ENCODE results near the gene DOK4. TPM values are rescaled to one million over a fixed set of nuclear protein-coding genes. Genes with fewer than 3 reads are reported as not detected.

DOK4 gene
- total RNA-seq, 2 experiments from 2014 or later = 6.3 to 6.4 TPM

DNA sequence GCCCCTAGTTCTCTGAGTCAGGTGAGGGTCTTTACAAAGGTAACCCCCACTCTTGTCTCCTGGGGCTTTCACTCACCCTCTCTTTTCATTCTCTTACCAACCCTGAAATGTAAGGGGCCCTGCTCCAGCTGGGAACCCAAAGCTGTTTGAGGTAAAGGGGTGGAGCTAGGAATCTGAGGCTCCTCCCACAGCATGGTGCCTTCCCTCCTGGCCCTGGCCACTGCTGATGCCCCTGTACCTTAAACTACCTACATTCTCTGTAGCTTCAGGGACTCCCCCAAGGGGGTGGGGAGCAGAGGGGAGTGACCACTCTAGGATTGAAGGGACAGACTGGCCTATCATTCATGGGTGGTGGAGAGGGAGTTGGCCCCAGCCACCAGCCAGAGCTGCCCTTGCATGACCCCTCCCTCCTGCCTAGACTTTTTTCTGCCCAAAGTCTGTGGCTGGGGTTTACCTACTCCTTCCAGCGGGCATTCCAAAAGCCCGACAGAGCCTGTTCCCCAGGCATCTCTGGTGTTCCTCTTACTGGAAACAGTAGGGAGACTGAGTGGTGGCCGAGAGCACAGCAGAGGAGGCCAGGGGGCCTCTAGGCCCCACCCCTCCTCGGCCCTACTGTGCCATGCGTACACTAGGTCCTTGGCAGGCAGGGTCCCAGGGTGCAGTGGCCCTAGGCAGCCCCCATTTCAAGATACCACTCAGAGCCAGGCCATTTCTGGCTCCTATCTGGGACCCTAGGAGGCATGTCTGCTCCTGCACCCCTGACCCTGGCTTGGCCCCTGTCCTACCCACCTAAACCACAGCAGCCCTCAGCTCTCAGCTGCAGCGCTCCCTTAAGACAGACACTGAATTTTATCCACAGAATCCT lies 9.5 kb downstream of the DOK4 start:
- Mint-ChIP-seq H3K27ac (peak overlapping the region; percentile 88), H3K4me3 (peak overlapping the region; percentile 62), H3K9me3 (no peaks in the 10 kb centered on the region), H3K4me1 (peaks cover 15% of the 10 kb centered on the region), H3K27me3 (no peaks in the 10 kb centered on the region), H3K36me3 (peaks cover 7% of the 10 kb centered on the region)
- no peak for DNase-seq
- no peak for ATAC-seq (ENCODE audit: low read depth)
- POLR2A ChIA-PET = interaction anchor here (0.8 kb wide), 1 partner anchor 54 kb away, joined by 3 read pairs; no protein-coding TSS in a partner anchor

DNA sequence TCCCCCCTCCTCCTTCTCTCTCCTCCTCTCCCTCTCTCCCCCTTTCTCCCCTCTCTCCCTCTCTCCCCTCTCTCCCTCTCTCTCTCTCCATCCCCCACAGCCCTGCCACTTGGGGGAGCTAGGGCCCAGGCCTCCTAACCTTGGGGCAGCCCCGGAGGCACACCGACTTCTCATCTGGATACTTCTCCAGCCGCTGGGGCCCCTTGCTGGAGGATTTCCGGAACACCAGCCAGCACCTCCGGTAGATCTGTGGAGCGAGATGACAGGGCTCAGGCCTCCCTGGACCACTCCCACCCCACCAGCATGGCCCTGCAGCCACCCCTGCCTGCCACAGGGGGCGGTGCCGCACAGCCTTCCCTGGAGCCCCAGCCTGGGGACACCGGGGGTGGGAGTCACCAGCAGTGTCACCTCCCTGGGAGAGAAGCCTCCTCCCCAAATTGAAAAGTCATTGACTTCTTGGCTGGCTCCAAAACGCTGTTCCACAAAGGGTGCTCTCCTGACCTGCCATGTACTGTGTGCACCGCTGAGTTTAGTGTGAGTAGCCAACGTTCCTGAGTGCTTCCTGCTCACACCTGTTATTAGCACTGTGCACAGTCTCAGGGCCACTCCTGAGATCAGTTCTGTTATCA lies 10.5 kb downstream of the DOK4 start:
- DNase-seq (peak; percentile 89), ATAC-seq (ENCODE audit: low read depth) (peak; percentile 97)
- Mint-ChIP-seq H3K4me3 (peak overlapping the region; percentile 62), H3K36me3 (peaks cover 7% of the 10 kb centered on the region), H3K27me3 (no peaks in the 10 kb centered on the region), H3K4me1 (peaks cover 15% of the 10 kb centered on the region), H3K9me3 (no peaks in the 10 kb centered on the region), H3K27ac (peak overlapping the region; percentile 88)
- POLR2A ChIA-PET = interaction anchor here (1.0 to 1.6 kb wide), 2 partner anchors 29 to 44 kb away, joined by 3 to 5 read pairs; partner anchors contain the start of genes CIAPIN1 and COQ9

DNA sequence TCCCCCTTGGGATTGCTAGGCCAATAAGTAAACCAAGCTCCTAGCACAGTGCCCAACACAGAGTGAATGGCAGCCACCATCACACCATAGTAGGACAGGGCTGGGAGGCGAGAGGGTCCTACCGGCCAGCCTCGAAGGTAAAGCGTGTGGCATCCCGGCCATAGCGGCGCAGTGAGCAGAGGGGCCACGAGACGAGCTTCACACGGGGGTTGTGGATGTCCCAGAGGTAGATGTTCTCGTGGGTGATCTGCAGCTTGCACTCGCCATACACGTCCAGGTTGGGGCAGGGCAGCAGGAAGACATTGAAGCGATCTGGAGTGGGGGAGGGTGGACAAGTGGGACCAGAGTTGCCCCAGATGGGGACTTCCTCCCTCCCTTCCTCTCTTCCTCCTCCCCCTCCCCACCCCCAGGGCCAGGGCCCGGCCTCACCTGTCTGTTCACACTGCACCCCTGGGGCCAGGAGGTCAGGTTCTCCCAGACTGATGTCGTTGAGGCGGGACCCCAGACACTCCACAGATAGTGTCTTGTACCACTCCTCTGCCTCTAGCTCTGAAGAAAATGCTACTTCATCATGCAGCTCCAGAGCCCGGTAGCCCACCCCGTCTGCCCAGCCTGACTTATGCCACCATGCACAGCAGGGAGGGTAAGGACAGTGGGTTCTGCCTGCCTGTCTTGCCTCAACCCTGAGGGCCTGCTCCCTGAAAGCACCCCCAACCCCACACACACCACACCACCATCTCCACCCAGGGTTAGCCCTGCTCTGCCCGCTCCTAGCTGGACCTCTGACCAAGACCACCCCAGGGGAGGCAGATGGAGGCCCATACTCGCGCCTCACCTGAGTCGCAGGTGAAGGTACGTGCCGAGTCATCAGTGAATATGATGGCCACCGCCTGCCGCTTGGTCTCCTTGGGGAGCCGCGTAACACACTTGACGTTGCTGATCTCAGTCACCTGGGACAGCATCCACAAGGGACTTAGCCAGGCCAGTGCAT lies 11.3 kb downstream of the DOK4 start:
- ATAC-seq (ENCODE audit: low read depth) = no peak

DNA sequence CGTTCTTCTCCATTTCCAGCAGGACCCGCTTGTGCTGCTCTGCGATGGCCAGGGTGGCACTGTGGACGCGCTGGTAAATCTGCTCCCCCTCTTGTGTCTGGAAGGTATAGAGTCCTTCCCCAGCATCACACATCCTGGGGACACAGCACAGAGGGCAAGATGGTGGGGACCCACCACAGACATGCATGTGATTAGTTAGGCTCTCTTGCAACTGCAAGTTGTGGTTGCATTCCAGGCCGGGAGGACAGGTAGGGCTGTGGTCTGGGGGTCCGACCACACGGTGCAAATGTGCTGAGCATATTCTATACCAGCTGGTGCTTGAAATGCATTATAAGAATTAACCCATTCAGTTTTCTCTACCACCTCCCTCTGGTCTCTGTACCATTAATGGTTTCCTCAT lies 12.4 kb downstream of the DOK4 start:
- ATAC-seq (ENCODE audit: low read depth) = no peak

More for the DNA sequence above, 11.3 kb downstream of the DOK4 start:
- no peaks in the 10 kb centered on the region for H3K9me3 Mint-ChIP-seq
- POLR2A ChIA-PET = interaction anchor here (1.0 to 1.6 kb wide), 4 partner anchors 13 to 57 kb away, joined by 3 to 5 read pairs (median 3); partner anchors contain the start of genes CIAPIN1, COQ9 and POLR2C
- peaks cover 9% of the 10 kb centered on the region for H3K36me3 Mint-ChIP-seq
- no peak for DNase-seq
- H3K4me3 Mint-ChIP-seq = no peak overlapping the region
- H3K4me1 Mint-ChIP-seq = peaks cover 15% of the 10 kb centered on the region
- no peaks in the 10 kb centered on the region for H3K27me3 Mint-ChIP-seq
- peak overlapping the region; percentile 88 for H3K27ac Mint-ChIP-seq

DNA sequence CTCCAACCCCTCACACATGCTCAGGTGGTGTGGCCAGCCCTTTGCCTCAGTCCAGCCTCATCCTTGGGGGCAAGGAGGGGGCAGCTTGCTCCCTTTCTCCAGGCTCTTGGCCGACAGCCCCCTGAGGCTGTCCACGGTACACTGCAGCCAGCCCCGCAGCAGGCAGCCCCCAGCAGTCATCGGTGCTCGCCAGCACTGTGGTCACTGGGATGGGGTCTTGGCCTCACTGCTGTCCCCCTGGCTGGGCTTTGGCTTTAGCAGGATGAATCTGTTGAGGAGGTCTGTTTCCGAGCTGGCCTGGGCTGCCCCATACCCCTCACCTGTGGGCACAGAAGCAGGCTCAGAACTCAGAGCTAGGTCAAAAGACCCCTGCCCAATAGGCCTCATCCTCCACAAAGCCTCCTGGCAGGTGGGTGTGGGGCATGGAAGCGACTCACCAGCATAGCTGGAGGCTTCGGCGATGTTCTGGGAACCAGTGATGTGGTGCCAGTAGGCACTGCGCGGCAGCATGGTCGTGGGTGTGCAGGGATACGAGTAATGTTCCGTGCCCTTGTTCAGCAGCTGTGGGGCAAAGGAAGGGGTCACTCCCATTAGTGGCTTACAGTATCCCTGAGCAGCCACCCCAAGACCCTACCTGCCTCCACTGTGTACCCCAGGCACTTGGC lies 13.0 kb downstream of the DOK4 start:
- POLR2A ChIA-PET = interaction anchor here (1.6 to 1.9 kb wide), 3 partner anchors 11 to 59 kb away, joined by 3 to 5 read pairs (median 4); partner anchors contain the start of genes CIAPIN1, COQ9 and POLR2C

More for the DNA sequence above, 12.4 kb downstream of the DOK4 start:
- Mint-ChIP-seq H3K4me1 (peaks cover 15% of the 10 kb centered on the region), H3K27me3 (no peaks in the 10 kb centered on the region), H3K36me3 (peaks cover 11% of the 10 kb centered on the region), H3K27ac (no peak overlapping the region), H3K9me3 (no peaks in the 10 kb centered on the region), H3K4me3 (no peak overlapping the region)
- DNase-seq = no peak
- POLR2A ChIA-PET = interaction anchor here (1.1 to 1.6 kb wide), 3 partner anchors 12 to 58 kb away, joined by 3 to 4 read pairs (median 3); partner anchors contain the start of genes CIAPIN1, COQ9 and POLR2C

DNA sequence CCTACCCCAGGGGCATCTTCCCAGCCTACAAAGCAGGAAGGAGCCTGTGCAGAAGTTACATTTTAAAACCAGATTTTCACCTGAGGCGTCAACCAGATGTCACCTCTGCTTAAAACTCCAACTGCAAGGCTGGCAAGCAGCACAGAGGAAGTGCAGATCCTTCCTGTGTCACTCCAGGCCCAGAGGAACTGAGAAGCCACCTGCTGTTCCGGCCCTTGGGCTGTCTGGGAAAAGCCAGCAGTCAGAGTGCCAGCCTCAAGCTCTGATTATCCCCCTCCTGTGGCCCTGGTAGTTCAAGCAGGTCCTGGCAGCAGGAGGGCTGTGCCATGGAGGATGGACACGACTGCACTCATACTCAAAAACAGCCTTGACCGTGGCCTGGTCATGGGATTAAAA lies 13.6 kb downstream of the DOK4 start:
- Mint-ChIP-seq H3K4me3 (no peak overlapping the region), H3K27me3 (no peaks in the 10 kb centered on the region), H3K4me1 (peaks cover 15% of the 10 kb centered on the region), H3K9me3 (no peaks in the 10 kb centered on the region), H3K27ac (peak overlapping the region; percentile 42), H3K36me3 (peaks cover 11% of the 10 kb centered on the region)
- ATAC-seq (ENCODE audit: low read depth) = no peak
- POLR2A ChIA-PET = interaction anchor here (1.6 to 1.9 kb wide), 2 partner anchors 10 to 26 kb away, joined by 4 to 5 read pairs; partner anchors contain the start of genes CIAPIN1, COQ9 and POLR2C
- no peak for DNase-seq

More for the DNA sequence above, 13.0 kb downstream of the DOK4 start:
- H3K4me3 Mint-ChIP-seq = no peak overlapping the region
- H3K27me3 Mint-ChIP-seq = no peaks in the 10 kb centered on the region
- no peak for DNase-seq
- no peak for ATAC-seq (ENCODE audit: low read depth)
- H3K4me1 Mint-ChIP-seq = peaks cover 15% of the 10 kb centered on the region
- no peaks in the 10 kb centered on the region for H3K9me3 Mint-ChIP-seq
- H3K36me3 Mint-ChIP-seq = peaks cover 9% of the 10 kb centered on the region
- no peak overlapping the region for H3K27ac Mint-ChIP-seq

DNA sequence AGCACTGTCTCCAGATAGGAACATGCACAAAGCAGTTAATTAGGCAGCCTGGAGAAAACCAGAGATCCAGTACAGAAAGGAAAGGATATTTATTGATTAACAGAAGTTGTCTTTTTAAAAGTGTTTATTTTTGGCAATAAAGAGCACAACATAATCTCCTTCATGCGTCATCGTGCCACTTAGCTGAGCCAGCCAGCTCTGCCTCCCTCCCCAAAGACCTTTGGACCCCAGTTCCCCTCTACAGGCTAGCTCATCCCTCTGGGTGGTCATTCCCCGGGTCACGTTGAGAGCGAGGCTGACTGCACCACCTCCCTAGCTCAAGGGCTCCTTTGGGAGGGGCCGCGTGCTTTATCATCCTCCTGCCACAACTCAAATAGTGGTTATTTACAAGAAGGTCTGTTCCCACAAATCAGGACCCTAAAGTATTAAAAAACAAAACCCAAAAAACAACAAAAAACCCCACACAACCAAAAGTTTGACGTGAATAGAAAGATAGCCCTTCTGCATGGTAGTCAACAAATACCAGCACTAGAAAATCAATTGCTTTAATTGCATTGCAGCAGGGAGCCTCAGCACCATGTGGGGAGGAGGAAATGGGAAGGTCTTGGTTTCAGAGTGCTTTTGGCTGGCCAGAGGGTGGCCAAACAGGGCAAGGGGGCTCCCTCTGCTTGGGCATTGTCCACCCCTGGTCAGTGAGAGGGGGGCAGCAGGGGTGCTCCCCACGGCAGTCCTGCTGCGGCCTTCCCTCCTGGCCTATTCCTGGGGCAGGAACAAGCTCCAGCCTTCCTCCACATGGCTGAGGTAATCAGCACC lies 14.2 kb downstream of the DOK4 start:
- POLR2A ChIA-PET = interaction anchor here (1.9 kb wide), 1 partner anchor 10 kb away, joined by 5 read pairs; the partner anchor contains the start of gene POLR2C
- Mint-ChIP-seq H3K4me3 (no peak overlapping the region), H3K27ac (peak overlapping the region; percentile 68), H3K4me1 (peaks cover 13% of the 10 kb centered on the region), H3K36me3 (peaks cover 12% of the 10 kb centered on the region), H3K27me3 (no peaks in the 10 kb centered on the region), H3K9me3 (no peaks in the 10 kb centered on the region)
- ATAC-seq (ENCODE audit: low read depth) (no peak), DNase-seq (no peak)

DNA sequence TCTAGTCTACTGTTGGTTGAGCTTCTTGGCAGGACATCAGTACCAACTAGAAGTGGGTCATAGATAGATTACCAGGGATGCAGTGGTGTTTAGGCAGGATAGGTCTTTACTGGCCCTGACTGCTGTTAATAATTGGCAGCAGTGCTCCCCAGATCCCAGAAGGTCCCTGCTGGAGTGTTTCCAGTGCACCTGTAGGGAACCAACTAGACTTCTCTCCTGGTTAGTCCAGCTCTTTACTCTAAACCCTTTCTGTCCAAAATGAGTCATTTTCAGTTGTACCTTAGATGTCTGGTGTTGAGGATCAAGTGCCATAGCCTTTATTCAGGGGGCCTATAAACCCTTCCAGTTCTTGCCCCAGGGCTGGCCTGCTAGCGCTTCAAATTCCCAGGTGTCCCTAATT lies 15.1 kb downstream of the DOK4 start:
- Mint-ChIP-seq H3K9me3 (no peaks in the 10 kb centered on the region), H3K27me3 (no peaks in the 10 kb centered on the region), H3K4me3 (no peak overlapping the region), H3K4me1 (peaks cover 8% of the 10 kb centered on the region), H3K27ac (no peak overlapping the region), H3K36me3 (peaks cover 12% of the 10 kb centered on the region)
- no peak for DNase-seq
- ATAC-seq (ENCODE audit: low read depth) = no peak
- POLR2A ChIA-PET = interaction anchor here (1.2 kb wide), 1 partner anchor 24 kb away, joined by 3 read pairs; the partner anchor contains the start of genes CIAPIN1 and COQ9

DNA sequence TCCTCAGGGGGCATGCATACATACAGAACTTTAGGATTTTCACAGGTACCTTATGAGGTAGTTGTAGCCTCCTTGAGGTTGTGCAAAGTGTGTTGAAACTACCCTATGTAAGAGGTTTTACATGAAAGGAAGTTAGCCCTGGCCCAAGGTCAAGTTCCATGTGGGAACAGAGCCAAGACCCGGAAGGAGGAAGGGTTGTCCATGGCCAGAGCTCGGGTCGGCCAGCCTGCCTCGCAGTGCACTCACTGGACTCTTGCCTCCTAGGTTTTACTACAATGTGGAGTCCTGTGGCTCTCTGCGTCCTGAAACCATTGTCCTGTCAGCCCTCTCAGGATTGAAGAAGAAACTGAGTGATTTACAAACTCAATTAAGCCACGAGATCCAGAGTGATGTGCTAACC lies 15.6 kb downstream of the DOK4 start:
- H3K4me3 Mint-ChIP-seq = no peak overlapping the region
- no peaks in the 10 kb centered on the region for H3K27me3 Mint-ChIP-seq
- no peak overlapping the region for H3K27ac Mint-ChIP-seq
- peaks cover 12% of the 10 kb centered on the region for H3K36me3 Mint-ChIP-seq
- H3K4me1 Mint-ChIP-seq = peaks cover 6% of the 10 kb centered on the region
- DNase-seq (no peak), ATAC-seq (ENCODE audit: low read depth) (no peak)
- H3K9me3 Mint-ChIP-seq = no peaks in the 10 kb centered on the region
- POLR2A ChIA-PET = interaction anchor here (1.2 kb wide), 1 partner anchor 23 kb away, joined by 3 read pairs; the partner anchor contains the start of genes CIAPIN1 and COQ9

DNA sequence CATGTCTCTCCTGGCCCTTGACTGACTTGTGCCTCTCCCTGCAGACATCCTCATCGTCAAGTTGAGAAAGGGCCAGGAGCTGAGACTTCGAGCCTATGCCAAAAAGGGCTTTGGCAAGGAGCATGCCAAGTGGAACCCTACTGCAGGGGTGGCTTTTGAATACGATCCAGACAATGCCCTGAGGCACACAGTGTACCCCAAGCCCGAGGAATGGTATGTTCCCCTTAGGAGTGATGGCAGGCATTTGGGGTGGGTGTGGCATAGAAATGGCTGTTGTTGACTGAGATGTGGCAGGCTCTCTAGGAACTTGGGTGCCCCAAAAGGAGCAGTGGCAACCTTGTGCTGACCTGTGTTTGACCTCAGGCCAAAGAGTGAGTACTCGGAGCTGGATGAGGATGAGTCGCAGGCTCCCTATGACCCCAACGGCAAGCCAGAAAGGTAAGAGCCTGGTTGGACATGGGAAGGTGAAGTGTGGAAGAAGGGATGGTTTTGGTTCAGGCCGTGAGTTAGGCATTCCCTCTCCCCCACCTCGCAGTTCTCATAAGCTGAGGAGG lies 16.3 kb downstream of the DOK4 start:
- ATAC-seq (ENCODE audit: low read depth) = no peak
- no peak overlapping the region for H3K4me3 Mint-ChIP-seq
- H3K9me3 Mint-ChIP-seq = no peaks in the 10 kb centered on the region
- no peaks in the 10 kb centered on the region for H3K27me3 Mint-ChIP-seq
- DNase-seq = no peak
- no peak overlapping the region for H3K27ac Mint-ChIP-seq
- POLR2A ChIA-PET = interaction anchor here (1.2 kb wide), 1 partner anchor 23 kb away, joined by 3 read pairs; the partner anchor contains the start of genes CIAPIN1 and COQ9
- H3K4me1 Mint-ChIP-seq = peaks cover 10% of the 10 kb centered on the region
- peaks cover 16% of the 10 kb centered on the region for H3K36me3 Mint-ChIP-seq

DNA sequence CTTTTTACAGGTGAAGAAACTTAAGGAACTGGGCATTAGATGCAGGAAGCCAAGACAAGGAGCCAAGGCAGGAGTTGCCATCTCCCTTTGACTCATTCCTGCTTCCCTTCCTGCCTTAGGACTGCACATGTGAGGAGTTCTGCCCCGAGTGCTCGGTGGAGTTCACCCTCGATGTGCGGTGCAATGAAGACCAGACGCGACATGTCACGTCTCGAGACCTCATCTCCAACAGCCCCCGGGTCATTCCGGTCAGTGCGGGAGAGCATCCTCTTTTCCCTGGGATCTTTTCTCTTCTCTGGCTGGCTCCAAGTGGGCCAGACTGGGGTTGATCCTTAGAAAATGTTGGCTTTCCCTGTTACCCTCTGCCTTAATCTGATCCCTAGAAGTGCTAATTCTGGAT lies 17.2 kb downstream of the DOK4 start:
- H3K27me3 Mint-ChIP-seq = no peaks in the 10 kb centered on the region
- H3K27ac Mint-ChIP-seq = no peak overlapping the region

More for the DNA sequence above, 17.2 kb downstream of the DOK4 start:
- no peaks in the 10 kb centered on the region for H3K9me3 Mint-ChIP-seq
- no peak overlapping the region for H3K4me3 Mint-ChIP-seq
- H3K36me3 Mint-ChIP-seq = peaks cover 22% of the 10 kb centered on the region
- peaks cover 16% of the 10 kb centered on the region for H3K4me1 Mint-ChIP-seq
- DNase-seq = no peak
- ATAC-seq (ENCODE audit: low read depth) = no peak
- POLR2A ChIA-PET = no interaction called here

Data from activated naive CD8-positive, alpha-beta T cell treated with anti-CD3 and anti-CD28 coated beads, Interleukin-2, amount 10 ng/mL, durations not matched to agents 7 days and 5 days (primary cell).